ENCODE results near the gene LRRFIP1.

- no peak for TF ChIP-seq CTCF (optimal IDR thresholded peaks at IDR 0.05 in 1 of 3, IDR thresholded peaks at IDR 0.05 in 1 of 3, conservative IDR thresholded peaks at IDR 0.05 in 1 of 3; ENCODE audit: extremely low read depth in 1 of 3, insufficient read depth in 2 of 3, low read length in 3 of 3)
- no peak for TF ChIP-seq EZH2 (IDR thresholded peaks at IDR 0.05; ENCODE audit: low read length)
Observed at GRCh38 chr2:237680702-237681478, 53.5 kb downstream of the LRRFIP1 start.
